DLD1 (cell line): ENCODE measurements around the gene RPS6KA2.

Experiments used
- in situ Hi-C: cut with HindIII; loops from 2 replicates; pipeline ENCODE4 v1.10.0; 2017; ENCODE audit warnings: low sequenced_read_pairs

The RPS6KA2 gene

DNA sequence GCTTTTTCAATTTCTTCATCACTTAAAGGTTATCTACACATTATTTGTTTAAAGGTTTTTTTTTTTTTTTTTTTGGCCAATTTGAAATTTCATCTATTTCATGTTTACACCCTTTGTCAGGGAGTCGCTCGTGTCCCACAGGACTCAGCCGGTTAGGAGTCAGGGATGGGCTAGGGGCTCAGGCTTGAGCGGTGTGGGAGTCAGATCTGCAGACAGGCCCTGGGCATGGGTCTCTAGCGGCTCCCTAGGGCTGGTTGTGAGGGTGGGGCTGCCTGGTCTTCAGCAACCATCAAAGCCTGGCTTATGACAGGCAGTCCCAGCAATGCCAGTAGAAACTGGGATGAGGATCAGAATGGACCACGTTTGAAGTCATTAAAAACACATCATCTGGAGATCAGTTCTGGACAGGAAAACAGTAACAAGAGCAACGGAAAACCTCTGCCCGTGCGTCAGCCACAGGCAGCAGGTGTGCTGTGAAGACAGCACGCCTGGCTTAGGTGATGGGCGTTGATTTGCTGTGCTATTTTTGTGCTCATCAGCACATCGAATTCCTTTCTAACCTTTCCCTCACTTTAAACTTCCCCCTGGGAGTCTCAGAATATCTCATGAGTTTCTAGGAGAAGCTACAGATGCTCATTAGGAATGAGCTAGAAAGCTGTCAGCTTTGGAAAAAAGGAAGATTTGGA is 153.0 kb downstream of the RPS6KA2 start:
- in situ Hi-C loops = no loop called here

DNA sequence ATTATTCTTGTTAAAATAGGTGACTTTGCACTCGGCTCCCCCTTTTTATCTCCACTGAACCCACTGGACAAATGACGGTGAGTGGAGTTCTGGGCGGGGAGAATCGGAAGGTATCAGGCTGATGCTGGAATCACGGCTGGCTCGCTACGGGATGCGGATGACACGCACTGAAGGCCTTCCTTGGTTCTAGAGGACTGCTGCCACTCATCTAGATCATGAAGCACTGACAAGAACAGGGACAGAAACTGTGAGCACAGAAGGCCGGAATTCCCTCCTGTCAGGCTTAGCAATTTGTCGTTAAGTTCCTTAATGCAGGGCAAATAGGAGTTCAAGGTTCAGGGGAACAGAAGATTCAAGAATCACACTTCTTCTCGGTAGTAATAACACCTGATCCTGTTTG is 154.4 kb downstream of the RPS6KA2 start:
- in situ Hi-C loops = no loop called here

DNA sequence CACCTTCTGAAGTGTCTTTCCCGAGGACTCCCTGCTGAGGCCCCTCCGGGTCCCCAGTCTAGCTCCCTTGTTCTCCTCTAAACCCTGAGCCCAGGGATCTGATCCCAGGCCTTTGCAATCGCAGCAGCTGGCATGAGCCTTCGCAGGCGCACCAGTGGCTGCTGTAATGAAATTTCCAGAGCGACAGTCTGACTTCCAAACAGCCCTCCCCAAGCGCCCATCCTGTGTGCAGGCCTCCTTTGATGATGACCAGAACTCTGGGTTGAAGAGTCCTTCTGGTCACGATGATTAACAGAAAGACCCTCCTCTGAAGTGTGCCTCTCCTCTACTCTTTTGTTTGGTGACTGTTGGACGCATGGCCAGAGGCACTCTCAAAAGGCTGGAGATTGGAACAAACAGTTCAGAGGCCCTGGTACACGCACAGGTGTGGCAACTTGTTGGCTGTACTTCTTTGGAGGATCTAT is 155.2 kb downstream of the RPS6KA2 start:
- in situ Hi-C loops = no loop called here

DNA sequence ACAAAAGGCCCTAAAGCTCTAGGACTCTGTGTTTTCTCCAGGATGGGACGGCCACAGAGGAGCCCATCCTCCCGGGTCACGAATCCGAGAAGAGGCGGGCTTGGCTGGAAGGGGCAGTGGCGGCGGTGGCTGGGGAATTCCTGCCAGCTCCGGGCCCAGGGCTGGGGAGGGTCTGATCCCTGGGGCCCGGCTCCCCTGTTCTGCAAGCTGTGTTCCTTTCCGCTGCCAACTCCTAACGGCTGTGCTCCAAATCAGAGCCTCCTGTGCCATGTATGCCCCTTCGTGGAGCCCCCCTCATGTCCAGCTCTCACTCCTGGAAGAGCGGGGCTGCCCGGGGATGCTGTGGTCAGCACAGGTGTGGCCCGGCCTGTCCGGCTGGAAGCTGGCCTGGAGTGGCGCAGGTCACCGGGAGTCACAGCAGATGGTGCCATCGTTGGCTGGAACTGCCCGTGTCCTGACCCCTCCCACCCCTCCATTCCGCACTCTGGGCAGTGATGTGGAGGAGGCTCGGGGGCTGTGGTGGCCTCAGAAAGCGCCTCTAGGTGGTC is 156.1 kb downstream of the RPS6KA2 start:
- in situ Hi-C loops = no loop called here

DNA sequence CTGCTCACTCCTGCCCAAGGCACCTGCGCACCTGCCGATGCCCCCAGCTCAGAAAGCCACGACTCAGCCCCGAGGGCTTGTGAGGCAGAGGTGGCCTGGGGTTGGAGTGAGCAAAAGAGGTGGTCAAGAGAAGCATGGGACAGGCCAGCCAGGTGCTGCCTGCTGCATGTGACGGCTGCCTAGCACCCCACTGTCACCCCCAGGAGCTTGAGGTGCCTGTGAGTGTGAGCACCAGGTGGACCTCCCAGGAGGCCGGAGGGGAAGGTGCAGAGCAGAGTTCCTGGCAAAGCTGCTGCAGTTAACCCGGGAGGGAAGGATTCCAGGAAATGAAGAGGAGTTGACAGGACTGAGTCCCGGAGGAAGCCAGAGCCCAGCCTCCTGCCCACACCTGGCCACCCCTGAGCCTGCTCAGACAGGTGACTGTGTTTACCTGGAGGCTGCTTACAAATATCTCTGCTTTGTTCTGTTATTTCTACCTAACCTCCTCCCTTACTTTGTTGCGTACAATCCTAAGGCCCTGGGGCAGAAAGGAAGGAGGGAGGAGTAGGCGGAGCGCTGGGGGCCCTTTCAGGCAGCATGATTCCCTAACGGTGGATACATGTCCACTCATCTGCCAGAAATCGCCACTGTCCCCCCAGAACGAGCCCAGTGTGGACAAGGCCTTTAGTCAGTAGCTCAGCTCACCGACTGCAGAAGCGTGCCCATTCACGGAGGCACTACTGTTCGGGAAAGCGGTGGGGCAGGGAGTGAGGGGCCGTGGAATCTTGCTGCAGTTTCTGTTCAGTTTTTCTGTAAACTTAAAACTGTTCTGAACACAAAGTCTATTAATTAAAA is 156.8 kb downstream of the RPS6KA2 start:
- in situ Hi-C loops = no loop called here

DNA sequence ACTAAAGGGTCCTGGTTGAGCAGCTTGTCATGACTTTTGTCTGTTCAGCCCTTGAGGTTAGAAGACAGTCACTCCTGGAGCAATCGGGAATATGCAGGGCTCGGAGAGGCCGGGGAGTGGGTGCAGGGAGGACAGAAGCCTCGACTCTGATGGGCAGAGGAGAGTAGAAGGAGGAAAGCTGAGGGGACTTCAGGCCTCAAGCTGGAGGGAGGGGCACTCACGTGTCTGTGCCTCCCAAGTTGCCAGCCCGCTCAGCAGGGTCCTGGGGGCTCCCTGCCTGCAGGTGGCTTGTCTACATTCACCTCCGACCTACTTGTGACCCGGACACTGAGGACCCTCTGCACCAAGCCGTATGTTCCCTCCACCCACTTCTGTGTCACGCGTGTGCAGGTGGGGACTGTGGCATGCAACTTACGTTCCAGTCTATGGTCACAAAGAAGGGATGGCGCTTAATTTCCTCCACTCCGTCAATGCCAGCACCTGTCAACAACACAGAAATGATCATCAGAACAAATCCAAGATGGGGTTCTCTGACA is 157.6 kb downstream of the RPS6KA2 start:
- in situ Hi-C loops = no loop called here

DNA sequence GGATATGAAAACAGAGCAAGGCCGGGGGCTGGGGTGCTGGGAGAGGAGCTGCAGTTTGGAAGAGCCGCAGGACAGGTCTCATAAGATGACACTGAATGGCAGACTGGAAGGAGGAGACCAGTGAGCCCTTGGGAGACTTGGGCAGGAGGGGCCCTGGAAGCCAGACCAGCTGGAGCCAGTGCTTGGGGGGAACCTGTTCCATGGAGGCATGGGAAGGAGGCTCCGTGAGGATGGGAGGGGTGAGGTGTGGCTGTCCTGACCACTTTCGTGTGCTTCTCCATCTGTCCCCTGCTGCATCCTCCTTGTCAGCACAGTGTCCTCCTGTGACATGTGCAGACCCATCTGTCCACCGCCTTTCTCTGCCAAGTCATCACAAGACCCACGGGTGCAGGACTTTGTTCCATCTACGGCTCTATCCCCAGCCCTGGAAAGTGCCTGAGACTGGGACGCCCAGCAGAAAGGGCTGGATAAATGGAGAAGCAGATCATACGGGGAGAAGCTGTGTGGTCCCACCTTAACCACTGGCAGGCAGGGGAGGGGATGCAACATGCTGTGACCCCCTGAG is 159.5 kb downstream of the RPS6KA2 start:
- in situ Hi-C loops = no loop called here

DNA sequence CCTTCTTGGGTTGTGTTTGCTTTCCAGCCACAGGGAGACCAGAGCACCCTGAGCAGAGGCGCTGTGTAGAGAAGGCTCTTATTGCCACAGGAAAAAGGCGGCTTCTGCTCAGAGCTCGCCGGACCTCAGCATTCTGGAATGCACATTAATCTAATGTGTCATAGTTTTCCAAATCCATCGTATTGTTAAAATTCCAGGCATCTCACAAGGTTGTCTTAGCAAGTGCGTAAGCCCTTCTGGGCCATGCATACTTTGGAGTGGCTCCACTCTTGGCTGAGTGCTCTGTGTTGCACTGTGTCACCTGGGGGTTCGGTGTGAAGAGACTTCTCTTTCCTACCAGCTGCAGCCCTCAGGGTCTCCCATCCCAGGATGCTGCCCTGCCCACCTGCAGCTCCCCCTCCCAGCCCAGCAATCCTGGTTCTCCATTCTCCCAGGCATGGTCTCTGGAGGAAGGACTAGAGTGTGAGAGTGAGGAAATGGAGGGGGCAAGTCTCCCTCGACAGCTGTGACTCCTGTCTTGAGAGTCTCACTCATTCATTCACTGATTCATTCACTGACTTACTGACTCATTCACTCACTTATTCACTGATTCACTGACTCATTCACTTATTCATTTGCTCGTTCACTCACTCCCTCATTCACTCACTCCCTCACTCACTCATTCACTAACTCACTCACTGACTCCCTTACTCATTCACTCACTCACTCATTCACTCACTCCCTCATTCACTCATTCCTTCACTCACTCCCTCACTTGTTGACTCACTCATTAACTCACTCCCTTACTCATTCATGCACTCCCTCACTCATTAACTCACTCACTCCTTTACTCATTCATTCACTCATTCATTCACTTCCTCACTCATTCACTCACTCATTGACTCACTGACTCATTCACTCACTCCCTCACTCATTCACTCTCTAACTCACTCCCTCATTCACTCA is 160.6 kb downstream of the RPS6KA2 start:
- in situ Hi-C loops = no loop called here

DNA sequence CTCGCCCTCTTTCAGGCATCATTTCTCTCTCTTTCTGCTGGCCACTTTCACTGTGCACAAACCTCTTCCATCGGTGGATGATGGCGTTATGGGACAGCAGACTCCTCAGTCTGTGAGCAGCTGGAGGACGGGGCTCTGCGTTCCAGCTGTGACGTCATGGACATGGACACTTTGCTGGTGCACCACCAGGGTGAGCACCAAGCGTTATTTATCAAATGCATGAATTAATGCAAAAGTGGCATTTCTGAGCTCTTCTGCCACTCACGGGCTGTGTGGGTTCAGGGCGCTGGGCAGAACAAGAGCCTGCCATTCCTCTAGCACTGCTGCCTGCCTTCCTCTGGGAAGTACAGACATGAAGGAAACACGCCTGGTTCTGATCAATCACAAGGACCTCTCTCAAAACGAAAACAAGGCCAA is 161.4 kb downstream of the RPS6KA2 start:
- in situ Hi-C loops = no loop called here

DNA sequence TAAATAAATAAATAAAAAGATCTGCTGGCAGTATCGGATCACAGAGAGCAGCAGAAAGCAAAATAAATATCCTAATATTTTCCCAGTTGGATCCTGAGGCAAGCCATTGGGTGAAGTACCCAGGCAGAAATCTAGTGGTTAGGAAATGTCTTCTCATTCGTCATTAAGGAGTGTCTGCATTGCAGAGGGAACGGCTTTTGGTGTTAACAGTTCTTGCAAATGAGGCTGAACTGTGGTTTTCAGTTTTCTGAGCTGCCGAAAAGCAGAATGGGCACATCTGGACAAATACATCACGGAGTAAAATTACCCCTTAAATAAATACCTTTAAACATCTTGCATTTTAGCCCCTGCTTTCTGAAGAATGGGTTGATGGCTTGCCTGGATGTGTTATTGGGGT is 162.1 kb downstream of the RPS6KA2 start:
- in situ Hi-C loops = no loop called here

DNA sequence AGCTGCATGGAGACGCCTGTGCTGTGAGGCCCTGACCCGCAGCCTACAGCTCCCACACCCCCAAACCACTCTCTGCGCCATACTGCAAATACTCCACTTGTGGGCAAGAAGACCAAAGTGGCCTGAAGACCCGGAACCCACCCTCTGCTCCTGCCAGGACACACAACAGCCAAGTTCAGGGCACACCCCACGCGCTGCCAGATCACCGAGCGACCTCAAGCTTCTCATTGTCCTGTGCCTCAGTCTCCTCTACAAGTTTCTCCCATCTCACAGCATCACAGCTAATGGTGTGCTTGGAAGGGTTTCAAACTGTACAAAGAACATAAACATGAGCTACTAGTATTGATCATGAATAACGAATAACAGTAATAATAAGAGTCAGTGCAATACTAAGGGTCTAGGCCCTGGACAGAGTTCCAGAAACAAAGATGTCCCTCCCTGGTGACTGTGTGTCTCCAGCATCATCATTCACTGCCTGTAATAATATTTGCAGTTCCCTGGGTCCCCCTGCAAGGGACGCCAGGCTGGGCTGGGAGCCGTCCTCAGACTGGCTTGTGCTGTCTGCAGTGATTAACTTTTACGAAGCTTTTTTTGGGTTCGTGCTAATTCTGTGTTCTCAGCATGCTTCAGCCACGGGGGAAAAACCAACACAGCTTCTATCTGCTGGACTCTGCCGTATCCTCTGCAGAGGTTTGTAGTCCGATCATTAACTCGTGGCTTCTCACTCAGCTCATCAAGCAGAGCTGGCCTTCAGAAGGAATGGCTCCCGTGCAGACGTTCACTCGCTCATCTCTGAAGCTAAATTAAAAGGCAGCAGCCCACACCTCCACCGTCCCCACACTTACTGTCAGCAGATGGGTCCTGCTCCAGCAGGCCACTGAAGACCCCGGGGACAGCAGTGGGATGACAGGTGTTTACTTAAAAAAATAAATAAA is 162.7 kb downstream of the RPS6KA2 start:
- in situ Hi-C loops = no loop called here

DNA sequence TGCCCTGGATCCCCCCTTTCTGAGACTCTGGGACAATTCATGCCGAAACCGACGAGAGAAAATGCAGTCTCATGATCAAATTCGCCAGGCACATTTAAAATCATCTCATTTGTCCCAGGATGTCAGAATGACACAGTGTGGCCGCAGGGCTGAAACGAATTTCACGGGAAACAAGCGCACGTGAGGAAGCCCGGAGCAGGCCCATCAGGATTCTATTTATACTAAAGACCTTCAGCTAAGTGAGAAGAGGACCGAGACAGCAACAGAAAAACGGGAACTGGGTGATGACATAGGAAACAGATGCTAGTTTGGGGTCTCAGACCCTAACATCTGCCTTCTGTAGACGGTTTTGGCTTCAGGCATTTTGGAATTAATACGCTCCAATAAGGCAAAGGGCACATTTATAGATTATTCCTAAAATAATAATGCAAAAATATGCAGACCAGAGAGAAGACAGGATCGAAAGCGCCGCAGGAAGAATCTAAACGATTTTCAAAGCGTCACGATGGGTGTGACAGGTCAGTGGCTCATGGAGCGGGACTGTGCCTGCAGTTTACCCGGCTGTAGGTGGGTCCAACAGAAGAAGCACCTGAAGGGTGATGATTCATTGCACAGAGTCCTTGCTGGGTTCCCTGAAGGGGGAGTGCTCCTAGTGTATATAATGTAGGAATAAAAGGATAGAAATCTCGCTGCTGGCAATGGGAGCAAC is 163.5 kb downstream of the RPS6KA2 start:
- in situ Hi-C loops = no loop called here

DNA sequence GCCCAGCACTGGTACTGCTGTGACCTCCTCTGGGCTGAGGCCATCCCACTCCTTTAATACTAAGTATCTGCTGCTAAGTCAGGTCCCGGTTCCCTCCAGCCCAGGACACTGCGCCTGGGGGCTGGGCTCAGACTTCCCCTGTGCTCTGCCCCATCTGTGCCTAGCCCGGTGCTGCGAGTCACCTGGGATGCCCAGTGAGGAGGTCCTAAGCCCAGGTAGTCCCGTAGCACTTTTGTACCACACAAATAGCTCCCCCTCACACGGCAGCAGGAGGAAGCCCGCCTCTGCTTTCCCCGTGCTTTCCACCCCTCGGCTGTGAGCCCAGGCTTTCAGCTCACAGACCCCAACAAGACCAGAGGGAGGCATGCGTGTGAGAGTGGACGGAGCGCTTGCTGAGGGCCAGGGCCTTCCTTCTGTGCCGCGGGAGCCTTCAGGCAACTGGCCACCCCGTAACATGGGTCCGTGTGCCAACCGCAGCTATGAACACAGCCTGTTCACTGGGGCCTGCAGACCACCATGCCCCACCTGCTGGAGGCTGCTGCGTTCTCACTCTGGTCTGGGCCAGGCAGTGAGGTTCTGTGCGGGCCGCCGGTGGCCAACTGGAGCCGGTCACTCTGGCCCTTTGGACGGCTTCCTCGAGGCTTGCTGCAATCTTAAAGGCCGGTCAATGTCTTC is 164.5 kb downstream of the RPS6KA2 start:
- in situ Hi-C loops = no loop called here

DNA sequence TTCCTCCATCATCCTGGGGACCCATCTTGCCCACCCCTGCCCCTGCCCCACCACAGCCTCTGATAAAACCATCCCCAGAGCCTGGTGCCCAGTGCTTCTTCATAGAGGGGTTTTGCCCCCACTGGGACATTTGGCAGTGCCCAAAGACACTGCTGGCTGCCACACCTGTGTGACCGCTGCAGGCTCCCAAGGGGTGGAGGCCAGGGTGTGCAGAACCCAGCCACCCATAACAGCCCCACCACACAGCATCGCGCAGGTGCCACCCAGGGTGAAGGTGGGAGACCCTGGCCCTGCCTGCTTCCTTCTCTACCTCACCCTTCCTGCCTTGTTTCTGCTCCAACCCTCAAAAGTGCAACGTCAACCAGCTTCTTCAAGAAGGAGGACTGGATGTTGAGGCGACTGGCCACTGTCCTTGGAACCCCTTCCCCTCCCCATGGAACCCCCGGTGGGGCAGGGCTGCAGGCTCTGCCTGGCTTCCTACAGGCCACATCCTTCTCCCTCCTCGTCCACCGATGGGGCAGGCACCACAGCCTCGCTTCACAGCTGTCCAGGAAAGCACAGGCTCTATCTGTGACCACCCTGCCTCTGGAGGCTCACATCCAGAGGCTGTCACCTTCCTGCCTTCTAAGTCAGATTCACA is 165.1 kb downstream of the RPS6KA2 start:
- in situ Hi-C loops = no loop called here

DNA sequence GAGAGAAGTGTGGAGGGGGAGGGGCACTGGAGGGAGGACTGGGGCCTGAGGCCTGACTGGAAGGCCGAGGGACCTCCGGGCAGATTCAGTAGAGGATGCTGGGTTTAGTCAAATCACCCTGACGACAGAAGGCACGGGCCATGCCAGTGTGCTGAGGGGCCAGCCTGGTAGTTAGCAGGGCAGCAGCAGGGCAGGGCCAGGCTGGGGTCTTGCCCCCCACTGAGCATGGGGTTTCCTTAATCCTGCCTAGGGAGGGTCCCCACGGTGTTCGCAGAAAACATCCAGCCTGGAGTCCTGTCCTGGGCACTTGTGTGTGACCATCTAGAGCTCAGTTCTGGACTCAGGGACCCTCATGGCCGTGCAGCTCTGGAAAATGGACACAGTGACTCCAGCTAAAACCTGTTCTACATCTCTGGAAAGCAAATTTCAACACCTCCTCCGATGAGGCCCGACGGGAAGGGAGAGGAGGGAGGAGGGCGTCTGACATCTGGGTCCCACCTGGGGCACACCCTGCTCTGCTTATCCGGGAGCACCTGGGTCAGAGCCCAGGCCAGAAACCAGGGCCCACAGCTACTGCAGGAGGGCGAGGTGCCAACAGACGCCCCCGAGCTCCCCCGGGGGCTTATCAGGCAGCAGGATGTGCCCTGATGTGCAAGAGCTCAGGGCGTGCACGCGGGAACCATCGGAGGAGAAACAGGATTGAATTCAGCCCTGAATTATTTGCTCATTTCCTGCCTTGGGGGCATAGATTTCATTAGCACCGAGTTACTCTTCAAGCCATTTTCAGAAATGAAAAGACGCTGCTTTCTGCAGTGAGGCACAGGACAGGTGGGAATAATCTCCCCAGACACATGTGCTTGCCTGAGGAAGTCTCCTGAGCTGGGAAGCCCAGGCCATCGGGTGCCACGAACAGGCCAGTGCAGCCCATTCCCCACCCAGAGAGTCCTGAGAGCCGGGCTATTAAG is 166.3 kb downstream of the RPS6KA2 start:
- in situ Hi-C loops = no loop called here

DNA sequence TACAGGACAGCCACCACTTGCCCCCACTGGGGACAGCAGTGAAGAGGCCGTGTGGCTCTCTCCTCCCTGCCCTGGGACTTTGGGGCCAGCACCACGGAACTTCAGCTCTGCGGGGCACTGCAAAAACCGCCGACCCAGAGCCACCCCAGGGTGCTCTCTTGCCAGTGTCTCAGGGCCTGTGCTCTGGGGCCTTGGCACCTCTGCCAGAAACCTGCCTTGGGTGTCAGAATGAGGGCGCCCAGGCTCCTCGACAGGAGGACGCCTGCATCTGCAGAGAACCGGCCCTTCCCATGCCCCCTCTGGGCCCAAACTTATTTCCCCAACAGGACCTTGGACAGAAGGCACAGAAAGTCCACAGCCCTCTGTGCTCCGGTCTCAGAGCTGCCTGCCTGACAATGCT is 167.1 kb downstream of the RPS6KA2 start:
- in situ Hi-C loops = no loop called here
